GM19238 (cell line): ENCODE data around the gene AFF3.

Experiments
- DNase-seq: peaks from one replicate; pipeline ENCODE4 v3.0.0; 2011; ENCODE audit warnings: low spot score; ENCODE audit not compliant: insufficient read length

AFF3 gene

DNA sequence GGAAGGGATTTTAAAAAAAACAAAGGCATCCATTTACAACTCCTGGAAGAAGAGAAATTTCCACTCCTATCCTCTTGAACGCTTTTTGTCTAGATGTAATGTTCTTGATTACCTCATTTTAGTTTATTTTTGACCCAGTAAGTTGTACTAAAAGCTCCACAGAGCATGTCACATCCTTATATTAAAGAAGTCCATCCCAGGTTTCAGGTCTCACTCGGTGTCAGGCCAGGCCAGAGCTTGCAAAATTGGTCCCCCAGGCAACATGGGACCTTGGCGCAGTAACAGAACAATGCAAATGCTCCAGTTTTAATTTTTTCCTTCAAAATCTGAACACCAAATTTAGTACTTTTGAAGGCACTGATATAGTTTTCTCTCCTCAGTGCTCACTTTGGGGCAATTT lies 434.2 kb downstream of the AFF3 start:
- no peak for DNase-seq

DNA sequence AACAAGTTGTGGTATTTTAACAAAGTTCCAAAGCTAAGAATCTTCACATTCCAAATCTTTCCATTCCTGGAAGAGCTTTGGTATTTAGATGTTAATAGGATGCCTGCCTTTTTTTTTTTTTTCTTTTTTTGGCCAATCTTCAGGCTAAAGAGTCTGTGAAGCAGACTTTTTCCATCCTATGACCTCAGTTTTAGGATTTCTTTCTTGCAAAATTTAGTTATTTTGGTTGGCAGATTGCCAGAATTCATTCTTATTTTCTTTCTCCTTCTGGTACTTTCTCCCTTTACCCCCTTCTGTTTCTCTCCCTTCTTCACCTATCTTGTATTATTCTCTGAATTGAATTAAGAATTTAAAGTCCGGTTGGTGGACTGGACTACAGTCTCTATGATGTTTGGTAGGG lies 434.8 kb downstream of the AFF3 start:
- DNase-seq, result no peak

DNA sequence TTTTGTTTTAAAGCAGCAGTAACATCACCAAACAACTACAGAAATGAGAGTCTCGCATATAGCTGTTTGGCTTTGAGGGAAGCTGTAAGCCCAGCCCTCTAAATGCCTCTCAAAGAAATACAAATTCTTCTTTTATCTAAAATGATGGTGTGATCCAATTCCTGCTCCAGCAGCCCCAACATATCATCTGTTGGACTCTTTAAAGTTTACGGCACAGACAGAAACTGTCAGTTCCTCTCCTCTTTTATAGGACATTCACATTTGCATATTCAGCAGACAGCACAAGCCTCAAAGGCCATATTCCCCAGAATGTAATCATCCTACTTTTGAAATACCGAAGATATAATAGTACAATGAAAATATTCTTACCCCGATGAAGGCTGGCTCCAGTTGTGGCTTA lies 435.7 kb downstream of the AFF3 start:
- no peak for DNase-seq

DNA sequence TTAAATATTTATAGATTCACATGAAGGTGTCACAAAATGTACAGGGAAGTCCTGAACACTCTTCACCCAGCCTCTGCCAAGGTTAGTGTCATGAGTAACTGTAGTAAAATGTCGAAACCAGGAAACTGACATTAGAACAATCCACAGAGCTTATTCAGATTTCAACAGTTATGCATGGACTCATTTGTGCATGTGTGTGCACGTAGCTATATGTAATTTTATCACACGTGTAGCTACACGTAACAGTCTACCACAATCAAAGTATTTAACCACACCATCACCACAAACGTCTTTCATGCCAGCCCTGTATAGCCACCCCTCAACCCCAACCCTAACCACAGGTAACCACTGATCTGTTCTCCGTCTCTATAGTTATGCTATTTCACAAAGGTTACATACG lies 440.9 kb downstream of the AFF3 start:
- DNase-seq, result no peak

DNA sequence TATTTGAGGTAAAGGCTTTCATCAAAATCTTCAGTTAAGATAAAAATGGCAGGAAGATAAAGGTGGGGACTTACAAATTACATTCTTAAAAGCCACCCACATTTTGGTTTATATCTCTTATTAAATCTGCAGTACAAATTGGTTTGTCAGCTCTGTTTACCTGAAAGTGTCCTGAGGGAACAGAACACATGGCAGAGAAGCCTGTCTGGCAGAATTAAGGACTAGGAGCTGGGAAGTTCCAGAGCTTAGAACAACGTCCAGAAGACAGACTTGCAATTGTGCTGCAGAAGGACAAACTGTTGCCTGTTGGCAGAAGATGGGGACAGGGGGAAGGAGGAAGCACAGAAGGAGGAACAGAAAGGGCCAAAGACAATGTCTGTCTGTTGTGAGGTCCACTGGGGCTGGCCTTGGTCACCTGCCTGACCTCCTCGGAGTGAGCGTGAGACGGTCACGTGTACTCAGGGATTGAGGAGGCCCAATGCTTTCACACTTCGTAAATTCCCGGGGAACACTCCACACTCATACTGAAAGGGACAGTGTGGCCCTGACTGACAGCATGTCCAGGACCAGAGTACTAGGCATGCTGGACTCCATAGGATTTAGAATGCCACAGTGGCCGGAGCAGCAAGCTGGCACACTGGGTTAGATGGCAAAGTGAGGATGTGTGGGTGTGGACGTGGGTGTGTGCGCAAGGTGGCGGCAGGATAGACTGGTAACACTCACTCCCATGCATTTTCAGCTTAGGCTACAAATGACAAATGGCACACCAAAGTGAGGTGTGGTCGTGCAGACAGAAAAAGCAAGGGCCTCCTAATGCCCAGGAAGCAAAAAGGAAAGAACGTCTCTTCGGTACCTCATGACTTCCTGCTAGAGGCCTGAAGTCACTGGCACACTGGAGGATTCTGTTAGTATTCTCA lies 441.6 kb downstream of the AFF3 start:
- no peak for DNase-seq

DNA sequence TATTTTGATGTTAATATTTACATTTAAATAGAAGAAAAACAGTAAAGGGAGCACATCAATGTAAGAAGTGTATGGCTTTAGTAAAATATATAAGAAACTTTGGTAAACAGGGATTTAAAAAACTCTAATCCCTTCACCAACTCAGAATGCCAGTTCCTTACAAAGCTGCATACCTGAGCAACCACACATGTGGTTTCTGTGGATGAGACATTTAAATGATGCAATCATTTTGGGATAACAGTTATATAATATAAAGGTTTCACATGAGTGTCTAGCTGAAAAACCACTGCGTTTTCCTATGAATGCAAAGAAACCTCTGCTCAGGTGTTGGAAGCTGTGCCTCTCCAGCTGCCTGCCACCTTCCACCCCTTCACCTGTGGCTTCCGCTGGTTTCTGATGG lies 443.5 kb downstream of the AFF3 start:
- DNase-seq, result no peak

DNA sequence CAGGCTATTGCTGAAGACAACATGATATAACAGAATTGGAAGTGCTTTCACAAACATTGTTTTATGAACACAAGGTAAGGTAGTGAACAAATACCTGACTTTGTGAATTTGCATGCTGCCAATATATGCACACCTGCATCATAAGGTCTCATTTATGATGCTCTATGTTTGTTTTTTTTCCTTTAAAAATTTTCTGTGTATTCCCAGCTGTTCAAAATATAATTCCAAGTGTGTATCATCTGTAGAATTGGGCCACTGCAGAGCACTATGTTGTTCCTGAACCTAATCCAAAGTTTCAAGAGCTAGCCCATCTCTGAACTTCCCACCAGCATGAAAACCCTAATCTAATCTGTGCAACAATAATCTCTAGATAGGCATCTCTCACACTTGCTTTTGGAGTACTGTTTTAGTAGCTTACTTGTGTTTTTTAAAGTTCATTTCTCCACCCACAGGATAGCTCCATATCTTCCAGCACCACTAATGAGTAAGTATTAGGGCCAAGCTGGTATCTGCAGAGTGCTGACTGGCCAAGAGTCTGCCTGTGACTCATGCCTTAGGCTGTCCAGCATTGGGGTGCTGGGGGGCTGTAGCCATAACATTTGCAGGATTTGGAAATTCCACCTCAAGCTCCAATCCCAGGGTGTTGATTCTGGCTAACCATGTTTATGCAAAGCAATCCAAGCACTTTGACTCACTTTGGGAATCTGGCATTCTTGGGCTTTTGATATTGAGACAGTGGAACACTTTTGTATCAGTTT lies 444.4 kb downstream of the AFF3 start:
- DNase-seq, result no peak

DNA sequence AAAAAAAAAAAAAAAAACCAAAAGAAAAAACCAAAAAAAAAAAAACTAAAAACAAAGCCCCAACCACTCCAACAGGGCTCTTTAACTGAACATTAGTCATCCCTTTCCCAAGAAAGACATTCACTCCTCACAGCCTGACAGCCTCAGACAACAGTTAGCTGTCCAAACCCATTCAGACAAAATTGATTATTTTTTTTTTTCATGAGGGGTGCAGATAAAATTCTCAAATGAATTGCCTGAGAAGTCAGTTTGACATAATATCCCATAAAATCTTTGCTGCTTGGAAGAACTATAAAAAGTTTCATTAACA lies 446.5 kb downstream of the AFF3 start:
- no peak for DNase-seq

DNA sequence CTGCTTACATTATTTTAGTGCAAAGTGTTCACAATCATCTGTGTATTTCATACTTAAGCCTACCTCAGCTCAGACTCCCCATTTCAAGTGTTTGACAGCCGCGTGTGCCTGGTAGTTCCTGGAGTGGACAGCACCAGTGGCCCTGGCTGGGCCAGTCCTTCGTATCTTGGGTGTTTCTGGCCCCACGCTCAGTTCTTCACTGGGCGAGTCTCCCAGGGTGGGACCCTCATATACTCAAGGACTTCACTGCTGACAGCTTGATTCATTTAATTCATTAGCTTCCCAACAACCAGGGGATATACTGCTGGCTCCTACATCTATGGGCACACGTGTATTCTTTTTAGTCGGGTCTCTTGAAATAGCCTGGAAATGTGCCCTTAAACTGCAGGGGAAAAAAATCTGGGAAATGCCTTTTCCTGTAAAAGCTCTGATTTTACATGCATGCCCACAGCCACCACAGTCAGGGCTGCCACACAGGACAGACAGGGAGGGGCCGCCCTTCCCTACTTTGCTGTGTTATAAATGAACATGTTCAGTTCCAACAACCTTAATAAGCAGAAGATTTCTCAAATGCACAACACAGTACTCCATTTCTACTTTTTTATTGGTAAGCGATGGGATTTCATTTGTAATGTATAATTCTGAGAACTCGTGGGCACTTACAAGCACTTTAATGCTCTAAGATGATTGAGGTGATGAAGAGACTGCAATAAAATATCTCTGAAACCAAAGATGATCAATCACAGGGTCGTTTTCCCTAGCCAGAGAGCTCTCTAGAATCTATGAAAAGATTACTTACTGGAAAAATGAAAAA lies 447.1 kb downstream of the AFF3 start:
- DNase-seq, result no peak

DNA sequence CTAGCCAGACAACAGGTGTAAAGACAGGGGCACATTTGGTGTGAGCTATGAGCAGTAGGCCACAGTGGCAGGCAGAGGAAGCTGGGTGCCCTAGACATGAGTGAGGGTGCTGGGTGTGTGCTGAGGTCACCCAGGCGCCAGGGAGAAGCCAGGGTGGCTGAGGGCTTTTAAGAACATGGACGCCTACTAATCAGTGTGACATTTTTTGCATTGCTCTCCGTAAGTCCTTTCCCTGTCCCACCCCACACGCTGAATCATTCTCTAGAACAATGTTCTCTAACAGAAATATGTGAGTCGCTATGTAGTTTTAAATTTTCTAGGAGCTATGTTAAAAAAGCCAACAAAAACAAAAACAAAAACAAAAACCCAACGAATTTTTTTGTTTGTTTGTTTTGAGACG lies 448.1 kb downstream of the AFF3 start:
- no peak for DNase-seq

DNA sequence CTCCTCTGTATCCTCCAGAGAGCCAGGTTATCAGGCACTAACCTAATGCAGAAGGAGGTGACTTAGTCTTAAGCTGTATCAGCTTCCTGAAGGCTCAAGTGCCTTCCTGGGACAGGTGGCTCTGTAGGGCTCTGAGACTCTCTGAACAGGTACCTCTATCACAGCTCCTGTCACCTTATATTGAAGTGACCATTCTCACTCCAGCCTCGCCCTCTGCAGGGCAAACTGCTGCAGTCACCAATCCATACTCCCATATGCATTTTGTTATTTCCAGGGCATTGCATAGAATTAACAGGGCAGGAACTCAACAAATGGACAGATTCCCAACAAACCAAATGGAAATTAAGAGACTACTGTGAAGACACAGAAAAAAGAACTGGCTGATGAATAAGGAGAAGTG lies 449.6 kb downstream of the AFF3 start:
- DNase-seq, result no peak

DNA sequence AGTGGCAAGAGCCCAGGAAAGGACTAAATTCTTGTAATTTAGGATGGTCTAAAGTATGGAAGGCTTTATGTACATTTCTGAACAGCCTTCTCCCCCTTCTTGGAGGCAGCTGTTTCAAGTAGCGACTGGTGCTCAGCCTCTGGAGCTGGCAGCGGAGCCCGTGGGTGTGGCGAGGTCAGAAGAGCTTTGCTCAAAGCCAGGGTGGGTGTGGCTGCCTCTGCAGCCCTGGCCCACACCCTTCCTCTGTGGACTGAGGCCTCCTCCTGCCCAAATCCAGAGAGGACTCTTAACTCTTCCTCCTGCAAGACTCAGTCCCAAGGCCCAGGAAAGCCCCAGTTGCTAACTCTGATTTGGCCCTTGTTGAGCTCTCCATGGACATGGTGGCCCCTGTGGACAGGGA lies 450.5 kb downstream of the AFF3 start:
- DNase-seq, result no peak

DNA sequence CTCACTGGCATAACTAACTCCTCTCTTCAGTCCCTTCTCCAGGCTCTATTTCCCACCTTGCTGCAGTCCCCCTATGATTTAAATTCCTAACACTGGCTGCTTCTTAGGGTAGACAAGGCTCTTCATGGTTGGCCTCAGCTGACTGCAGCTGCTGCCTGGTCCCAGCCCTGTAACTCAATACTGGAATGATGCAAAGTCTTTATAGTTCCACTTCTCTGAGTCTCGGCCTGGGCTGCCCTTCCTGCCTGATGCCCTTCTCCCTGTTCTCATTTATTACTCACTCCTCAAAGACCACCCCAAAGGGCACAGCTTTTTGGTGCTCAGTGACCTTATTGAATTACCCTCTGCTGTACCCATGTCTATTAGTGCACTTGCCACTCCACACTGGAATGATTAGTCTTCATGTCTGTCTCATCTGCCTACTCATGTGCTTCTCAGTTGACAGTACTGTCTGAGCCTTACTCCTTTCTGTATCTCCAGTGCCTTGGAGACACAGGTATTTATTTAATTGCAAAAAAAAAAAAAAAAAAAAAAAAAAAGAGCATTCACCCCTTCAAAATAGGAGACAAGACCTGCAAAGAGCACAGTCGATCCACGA lies 453.1 kb downstream of the AFF3 start:
- no peak for DNase-seq

DNA sequence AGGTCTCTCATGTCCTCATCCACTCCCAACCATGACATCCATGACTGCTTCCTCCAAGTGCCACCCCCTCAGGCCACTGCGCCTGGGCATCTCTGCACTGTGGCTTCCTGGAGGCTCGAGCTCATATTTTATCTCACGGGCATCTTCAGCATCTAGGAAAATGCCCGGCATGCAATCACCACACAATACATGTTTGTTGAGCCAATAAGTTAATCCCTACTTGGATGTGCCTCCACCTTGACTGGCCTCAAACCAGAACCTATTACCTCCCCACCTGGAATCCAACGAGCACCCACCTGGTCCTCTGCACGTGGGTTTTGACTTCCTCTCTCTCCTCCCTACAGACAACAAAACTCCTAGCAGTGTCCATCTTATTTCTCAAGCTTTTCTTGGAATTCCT lies 453.7 kb downstream of the AFF3 start:
- no peak for DNase-seq

DNA sequence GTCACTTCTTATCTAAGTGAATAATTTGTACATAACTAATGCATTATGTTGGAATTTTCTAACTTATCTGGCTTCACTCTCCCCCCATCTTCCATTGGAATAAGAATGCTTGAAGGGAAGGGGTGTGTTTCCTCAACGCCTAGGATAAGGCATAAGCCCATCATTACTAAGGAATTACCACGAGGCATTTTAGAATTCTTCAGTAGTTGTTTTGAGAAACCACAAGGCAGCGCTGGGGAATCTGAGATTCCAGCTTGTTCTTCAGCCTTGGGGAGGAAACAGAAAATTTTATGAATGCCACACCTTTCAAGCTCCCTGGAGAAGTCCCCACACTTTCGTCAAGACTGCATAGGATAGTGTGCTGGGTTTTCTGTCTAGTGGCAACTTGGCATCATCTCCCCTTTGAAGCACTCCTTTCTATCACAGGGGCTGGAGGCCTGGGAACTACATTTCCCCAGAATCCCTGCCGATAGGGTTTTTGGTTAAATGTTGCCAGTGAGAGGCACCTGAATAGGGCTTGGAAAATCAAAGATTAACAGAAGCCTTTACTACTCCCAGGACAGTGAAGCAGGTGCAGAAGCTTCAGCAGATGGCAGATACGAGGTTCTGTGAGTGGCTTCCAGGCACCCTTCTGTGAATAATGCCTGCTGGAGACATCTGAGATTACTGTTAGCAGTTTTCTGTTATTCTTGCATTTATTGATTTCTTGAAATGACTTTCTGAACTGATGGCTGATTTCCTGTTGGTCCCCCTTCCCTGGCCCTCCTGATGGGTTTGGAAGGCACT lies 459.9 kb downstream of the AFF3 start:
- DNase-seq, result no peak

DNA sequence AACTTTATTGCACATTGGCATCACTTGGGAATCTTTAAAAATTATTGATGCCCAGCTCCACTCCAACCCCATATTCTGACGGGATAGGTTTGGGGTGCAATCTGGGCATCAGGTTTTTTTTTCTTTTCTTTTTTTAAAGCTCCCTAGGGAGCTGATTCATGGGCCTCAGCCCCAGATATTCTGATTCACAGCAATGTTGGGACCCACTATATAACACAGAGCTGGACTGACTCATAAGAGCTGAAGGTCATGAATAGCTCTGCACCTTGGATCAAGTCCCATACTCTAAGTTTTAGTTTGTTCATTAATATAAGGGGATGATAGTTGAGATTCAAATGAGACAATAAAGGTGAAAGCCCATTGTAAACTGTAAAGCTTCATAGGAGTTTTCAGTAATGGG lies 461.4 kb downstream of the AFF3 start:
- DNase-seq, result no peak

DNA sequence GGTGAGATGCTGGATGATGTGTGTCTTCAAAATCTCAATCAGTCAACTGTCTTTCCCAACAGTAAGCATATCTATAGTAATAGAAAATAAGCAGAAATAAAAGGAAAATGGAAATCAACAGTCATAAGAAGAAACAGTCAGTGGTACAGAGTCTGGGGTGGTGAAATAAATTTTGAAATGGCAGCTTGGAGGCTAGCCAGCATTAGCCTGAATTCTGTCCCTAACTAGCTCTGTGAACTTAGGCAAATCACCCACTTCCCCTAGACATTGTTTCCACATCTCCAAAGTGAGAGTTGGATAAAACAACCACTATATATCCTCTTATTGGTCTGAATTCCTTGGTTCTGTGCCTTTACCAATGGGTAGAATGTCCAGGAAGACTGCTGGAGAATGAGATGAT lies 462.9 kb downstream of the AFF3 start:
- DNase-seq, result no peak

DNA sequence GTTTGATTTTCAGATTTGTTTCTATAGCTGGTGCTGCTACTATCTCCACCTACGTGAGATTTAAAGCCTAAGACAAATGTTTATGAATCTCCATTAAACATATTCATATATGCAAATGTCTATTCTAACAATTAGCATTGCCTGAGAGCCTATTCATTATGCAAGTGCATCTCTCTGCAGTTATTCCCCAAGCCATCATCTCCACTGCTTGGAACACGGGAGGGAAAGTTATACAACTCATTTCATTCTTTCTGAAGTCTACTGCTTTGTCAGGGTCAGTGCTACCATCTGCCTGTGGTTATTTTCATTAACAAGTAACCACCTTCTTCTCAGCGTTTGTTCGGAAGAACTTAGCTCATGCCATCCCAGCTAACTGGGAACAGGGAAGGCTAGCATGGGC lies 463.8 kb downstream of the AFF3 start:
- DNase-seq, result no peak

DNA sequence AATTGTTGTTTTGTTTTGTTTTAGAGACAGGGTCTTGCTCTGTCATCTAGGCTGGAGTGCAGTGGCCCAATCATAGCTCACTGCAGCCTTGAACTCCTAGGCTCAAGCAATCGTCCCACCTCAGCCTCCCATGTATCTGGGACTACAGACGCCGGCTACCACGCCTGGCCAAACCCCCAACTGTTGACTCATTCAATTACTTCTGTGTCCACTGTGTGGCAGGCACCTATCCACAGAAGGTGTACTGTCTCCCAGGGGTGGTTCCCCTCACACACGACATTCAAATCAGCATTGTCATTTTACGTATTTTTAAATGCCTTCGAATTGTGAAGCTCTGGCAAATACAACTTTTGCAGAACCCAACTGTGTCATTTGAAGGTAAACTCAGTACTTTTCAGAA lies 464.6 kb downstream of the AFF3 start:
- no peak for DNase-seq

DNA sequence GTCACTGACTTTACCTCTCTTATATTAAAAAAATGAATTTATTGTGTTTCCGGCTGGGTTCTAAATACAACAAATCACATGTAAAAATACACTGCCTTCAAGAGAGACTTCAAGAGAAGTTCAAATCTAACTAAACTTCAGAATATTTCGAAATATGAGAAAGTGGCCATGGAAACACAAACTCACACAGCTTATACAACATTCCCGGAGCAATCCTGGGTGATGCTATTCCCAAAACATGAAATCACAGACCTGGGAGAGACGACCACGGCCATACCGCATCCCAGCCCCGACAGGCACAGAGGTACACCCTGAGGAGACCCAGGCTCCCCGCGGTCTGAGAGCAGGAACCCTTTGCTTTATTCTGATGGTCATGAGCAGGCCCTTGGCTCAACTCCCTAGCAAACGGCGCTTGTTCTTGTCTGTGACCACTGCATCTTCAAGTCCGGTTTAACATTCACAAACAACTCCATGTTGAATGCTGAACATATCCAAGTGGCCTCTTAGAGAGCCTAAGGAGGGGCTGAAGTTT lies 467.2 kb downstream of the AFF3 start:
- no peak for DNase-seq

DNA sequence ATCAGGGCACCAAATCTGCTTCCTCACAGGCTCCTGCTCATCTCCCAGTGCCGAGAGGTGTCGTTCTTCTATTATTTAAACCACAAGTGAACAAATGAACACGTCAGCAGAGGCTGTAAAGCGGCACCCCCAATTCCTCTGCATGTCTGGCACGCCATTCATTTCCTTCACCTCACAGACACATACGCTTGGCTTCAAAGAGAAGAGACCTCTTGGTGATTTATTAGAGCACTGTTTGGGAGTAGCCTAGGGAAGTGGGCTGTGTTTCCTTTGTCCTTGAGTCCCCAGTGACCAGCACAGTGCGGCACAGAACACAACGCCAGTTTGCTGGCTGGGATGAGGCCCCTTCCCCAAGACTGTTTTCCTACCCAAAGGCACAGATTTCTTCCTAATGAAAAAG lies 468.3 kb downstream of the AFF3 start:
- DNase-seq, result no peak
